Measurements from ENCODE around the gene LTO1.
"Not testable (repeated sequence)": the region's sequence is repeated elsewhere in the genome, so short reads cannot be mapped to it uniquely, and the experiment has no call there.

The LTO1 gene

DNA sequence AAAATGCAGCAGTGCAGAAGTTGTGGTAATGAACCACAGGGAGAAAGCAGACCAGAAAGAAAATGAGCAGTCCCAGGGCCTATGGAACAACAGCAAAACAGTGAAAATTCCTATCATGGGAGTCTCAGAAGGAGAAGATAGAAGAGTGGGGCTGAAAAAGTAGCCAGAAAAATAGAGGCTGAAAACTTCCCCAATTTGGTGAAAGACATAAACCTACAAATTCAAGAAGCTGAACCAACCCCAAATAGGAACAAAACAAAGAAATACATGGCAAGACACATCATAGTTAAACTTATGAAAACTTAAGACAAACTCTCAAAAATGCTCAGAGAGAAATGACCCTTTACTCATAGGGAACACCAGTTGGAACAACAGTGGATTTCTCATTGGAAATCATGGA lies 17.3 kb upstream of the LTO1 start:
- TF ChIP-seq, protein P1, sequence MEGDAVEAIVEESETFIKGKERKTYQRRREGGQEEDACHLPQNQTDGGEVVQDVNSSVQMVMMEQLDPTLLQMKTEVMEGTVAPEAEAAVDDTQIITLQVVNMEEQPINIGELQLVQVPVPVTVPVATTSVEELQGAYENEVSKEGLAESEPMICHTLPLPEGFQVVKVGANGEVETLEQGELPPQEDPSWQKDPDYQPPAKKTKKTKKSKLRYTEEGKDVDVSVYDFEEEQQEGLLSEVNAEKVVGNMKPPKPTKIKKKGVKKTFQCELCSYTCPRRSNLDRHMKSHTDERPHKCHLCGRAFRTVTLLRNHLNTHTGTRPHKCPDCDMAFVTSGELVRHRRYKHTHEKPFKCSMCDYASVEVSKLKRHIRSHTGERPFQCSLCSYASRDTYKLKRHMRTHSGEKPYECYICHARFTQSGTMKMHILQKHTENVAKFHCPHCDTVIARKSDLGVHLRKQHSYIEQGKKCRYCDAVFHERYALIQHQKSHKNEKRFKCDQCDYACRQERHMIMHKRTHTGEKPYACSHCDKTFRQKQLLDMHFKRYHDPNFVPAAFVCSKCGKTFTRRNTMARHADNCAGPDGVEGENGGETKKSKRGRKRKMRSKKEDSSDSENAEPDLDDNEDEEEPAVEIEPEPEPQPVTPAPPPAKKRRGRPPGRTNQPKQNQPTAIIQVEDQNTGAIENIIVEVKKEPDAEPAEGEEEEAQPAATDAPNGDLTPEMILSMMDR (IDR thresholded peaks at IDR 0.05) = no peak
- no peak for TF ChIP-seq ZFX (IDR thresholded peaks at IDR 0.05; ENCODE audit: borderline replicate concordance)
- no peak overlapping the region for H3K27ac ChIP-seq

DNA sequence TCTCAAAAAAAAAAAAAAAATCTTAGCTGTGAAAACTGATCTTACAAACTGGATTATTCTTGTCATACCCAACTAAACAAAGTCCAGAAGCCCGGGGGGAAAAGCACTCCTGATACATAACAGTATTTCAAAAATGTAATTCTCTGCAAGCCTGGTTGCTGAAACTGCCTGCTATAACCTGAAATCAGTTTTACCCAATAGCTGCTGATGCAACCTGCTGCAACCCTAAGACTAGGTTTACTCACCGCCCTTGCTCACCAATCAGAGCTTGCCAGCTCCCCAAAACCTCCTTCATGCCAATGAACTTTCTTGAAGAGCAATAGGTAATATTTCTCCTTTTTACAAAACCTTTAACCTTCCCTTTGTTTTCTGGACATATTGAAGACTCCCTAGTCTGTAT lies 16.3 kb upstream of the LTO1 start:
- H3K27ac ChIP-seq = no peak overlapping the region
- TF ChIP-seq, protein P1 (IDR thresholded peaks at IDR 0.05) = no peak
- no peak for TF ChIP-seq ZFX (IDR thresholded peaks at IDR 0.05; ENCODE audit: borderline replicate concordance)

DNA sequence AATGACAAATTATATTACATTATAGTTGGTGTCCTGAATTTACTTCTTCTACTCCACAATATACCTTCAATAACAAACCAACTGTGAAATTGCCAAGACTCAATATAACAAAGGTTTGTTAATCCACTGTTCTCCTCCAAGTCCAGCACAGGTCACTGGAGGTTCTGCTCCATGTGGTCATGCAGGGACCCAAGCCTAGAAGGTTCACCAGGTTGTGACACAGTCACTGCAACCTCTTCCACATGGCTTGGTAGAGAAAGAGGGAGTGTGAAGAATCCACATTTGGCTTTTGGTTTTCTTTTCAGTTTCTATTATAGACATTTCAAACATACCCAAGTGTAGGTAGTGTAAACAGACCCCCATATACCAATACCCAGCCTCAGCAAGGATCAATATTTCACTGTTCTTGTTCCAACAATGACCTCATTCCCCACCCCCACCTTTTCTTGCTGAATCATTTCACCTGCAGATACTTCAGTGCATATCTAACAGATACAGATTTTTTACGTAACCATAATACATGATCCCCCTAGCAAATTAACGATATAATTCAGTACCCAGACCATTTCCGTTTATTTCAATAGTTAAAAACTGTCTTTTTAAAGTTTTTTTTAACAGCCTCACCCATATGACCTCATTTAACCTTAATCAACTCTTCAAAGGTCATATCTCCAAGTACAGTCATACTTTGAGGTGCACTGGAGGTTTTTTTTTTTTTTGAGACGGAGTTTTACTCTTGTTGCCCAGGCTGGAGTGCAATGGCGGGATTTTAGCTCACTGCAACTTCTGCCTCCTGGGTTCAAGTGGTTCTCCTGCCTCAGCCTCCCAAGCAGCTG lies 14.5 kb upstream of the LTO1 start:
- no peak for TF ChIP-seq ZFX (IDR thresholded peaks at IDR 0.05; ENCODE audit: borderline replicate concordance)
- no peak overlapping the region for H3K27ac ChIP-seq

DNA sequence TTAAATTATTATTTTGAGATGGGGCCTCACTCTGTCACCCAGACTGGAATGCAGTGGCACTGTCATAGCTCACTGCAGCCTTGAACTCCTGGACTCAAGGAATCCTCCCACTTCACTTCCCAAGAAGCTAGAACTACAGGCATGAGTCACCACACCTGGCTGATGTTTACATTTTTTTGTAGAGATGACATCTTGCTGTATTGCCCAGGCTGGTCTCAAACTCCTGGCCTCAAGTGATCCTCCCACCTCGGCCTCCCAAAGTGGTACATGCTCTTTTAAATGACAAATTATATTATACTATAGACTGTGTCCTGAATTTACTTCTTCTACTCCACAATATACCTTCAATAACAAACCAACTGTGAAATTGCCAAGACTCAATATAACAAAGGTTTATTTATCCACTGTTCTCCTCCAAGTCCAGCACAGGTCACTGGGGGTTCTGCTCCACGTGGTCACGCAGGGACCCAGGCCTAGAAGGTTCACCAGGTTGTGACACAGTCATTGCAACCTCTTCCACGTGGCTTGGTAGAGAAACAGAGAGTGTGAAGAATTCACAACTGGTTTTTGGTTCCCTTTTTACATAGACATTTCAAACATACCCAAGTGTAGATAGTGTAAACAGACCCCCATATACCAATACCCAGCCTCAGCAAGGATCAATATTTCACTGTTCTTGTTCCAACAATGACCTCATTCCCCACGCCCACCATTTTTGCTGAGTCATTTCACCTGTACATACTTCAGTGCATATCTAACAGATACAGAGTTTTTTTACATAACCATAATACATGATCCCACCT lies 13.0 kb upstream of the LTO1 start:
- not testable (repeated sequence) for H3K27ac ChIP-seq

DNA sequence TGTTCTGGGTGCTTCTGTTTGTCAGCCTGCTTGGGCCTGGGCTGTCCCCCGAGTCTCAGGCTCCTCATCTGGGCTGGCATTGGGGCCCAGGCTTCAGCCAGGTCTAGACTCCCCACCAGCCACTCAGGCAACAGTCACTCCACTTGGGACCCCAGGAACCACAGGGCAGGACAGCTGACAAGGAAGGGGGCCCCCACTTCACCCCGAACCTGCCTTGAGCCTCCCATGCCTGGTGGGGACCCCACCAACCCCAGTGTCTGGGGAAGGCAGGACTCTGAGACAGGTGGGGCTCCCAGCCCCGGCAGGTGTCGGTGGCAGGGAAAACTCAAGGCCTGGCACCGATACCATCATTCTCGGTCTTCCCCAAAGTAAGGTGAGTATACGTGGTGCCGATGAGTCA lies 11.7 kb upstream of the LTO1 start:
- no peak overlapping the region for H3K27ac ChIP-seq
- TF ChIP-seq, protein P1 (IDR thresholded peaks at IDR 0.05) = no peak
- no peak for TF ChIP-seq ZFX (IDR thresholded peaks at IDR 0.05; ENCODE audit: borderline replicate concordance)

DNA sequence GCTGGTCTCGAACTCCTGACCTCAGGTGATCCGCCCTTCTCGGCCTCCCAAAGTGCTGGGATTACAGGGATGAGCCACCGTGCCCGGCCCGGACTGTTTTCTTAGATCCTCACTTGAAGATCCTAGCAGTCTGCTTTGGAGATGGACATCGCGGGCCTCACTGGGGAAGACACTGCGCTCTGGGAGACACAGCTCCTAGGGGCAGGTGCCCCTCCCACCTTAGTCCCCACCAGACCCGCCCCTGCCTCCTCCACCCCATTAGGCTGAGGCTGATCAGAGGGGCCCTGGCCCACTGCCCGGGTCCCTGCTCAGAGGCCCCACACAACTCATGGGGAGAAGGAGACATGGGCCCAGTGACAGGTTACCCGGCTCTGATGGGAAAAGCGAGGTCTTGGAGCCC lies 11.3 kb upstream of the LTO1 start:
- no peak overlapping the region for H3K27ac ChIP-seq
- TF ChIP-seq ZFX (IDR thresholded peaks at IDR 0.05; ENCODE audit: borderline replicate concordance) = no peak
- TF ChIP-seq, protein P1 (IDR thresholded peaks at IDR 0.05) = no peak

DNA sequence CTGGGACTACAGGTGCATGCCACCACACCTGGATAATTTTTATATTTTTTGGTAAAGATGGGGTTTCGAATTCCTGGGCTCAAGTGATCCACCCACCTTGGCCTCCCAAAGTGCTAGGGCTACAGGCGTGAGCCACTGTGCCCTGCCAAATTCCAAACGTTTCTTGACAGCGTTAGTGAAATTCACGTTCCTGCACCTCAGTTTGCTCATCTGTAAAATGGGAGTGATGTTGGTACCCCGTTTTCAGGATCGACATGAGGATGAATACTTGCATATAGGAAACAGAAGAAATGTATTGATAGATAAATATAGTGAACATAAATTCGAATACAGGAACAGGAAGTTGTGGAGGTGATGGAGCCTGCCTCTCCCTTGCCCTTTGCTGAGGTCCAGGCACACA lies 10.2 kb upstream of the LTO1 start:
- H3K27ac ChIP-seq = no peak overlapping the region
- TF ChIP-seq, protein P1 (IDR thresholded peaks at IDR 0.05) = no peak
- no peak for TF ChIP-seq ZFX (IDR thresholded peaks at IDR 0.05; ENCODE audit: borderline replicate concordance)

DNA sequence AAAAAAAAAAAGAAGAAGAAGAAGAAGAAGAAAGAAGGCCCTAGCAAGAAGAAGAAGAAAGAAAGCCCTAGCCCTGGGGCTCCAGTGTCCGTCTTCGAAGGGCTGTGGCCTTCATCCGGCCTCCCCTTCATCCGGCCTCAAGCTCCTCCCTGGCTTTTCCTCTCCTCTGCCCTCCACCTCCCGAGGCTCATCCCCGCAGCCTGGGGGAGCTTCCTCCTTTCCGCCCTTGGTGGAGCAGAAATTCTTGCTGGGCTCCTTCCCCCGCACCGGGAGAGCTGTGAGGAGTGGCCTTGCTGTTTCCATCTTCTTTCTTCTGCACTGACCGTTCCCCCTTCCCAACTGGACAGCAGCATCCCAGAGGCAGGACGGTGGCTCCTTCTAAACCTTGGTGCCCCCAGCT lies 9.5 kb upstream of the LTO1 start:
- no peak overlapping the region for H3K27ac ChIP-seq
- TF ChIP-seq, protein P1 (IDR thresholded peaks at IDR 0.05) = no peak
- no peak for TF ChIP-seq ZFX (IDR thresholded peaks at IDR 0.05; ENCODE audit: borderline replicate concordance)
